GM19240 (cell line): Measurements from ENCODE around the gene LAMA5.

Experiments
- DNase-seq: peaks from one replicate; pipeline ENCODE4 v3.0.0; 2011; ENCODE audit warnings: low spot score; ENCODE audit not compliant: insufficient read length

The LAMA5 gene

GRCh38 chr20:62268228-62268900 is 98.7 kb downstream of the LAMA5 start:
- DNase-seq = no peak

GRCh38 chr20:62267543-62267942 is 99.6 kb downstream of the LAMA5 start:
- DNase-seq = no peak

GRCh38 chr20:62266851-62267250 is 100.3 kb downstream of the LAMA5 start:
- DNase-seq = no peak

- DNase-seq = no peak
These were observed 100.8 kb downstream of the LAMA5 start for GRCh38 chr20:62266340-62266739.

GRCh38 chr20:62265365-62265764 is 101.7 kb downstream of the LAMA5 start:
- DNase-seq = no peak

- no peak for DNase-seq
These were observed 103.7 kb downstream of the LAMA5 start for GRCh38 chr20:62263396-62263795.

- no peak for DNase-seq
These were observed 105.0 kb downstream of the LAMA5 start for GRCh38 chr20:62262064-62262463.

- no peak for DNase-seq
These were observed 107.9 kb downstream of the LAMA5 start for GRCh38 chr20:62259294-62259565.
